Ishikawa (cell line): ENCODE measurements around the gene RPGR.

ENCODE experiments used
- CEBPB ChIP-seq: IDR thresholded peaks from 2 replicates; pipeline ENCODE4 v1.6.1; 2012
- CREB1 ChIP-seq: IDR thresholded peaks from 2 replicates; pipeline ENCODE4 v1.6.1; 2012; ENCODE audit warnings: low read depth
- EP300 ChIP-seq: IDR thresholded peaks from 2 replicates; pipeline ENCODE4 v1.6.1; 2012; ENCODE audit warnings: borderline replicate concordance
- FOXM1 ChIP-seq: IDR thresholded peaks from 2 replicates; pipeline ENCODE4 v1.6.1; 2012; ENCODE audit warnings: low read depth, borderline replicate concordance
- RAD21 ChIP-seq: IDR thresholded peaks from 2 replicates; pipeline ENCODE4 v1.6.1; 2012; ENCODE audit warnings: low read depth
- REST ChIP-seq: IDR thresholded peaks from 2 replicates; pipeline ENCODE4 v1.6.1; 2012; ENCODE audit warnings: low read depth, mild to moderate bottlenecking
- TAF1 ChIP-seq: IDR thresholded peaks from 2 replicates; pipeline ENCODE4 v1.6.1; 2012; ENCODE audit warnings: low read depth, mild to moderate bottlenecking
- TCF12 ChIP-seq: IDR thresholded peaks from 2 replicates; pipeline ENCODE4 v1.6.1; 2012; ENCODE audit warnings: low read depth
- YY1 ChIP-seq: IDR thresholded peaks from 2 replicates; pipeline ENCODE4 v1.6.1; 2012; ENCODE audit warnings: low read depth
- TF ChIP-seq, protein P1 (sequence below): IDR thresholded peaks from 2 replicates; pipeline ENCODE4 v1.6.1; 2012
- TF ChIP-seq, protein P2 (sequence below): IDR thresholded peaks from 2 replicates; pipeline ENCODE4 v1.6.1; 2012

DNA sequence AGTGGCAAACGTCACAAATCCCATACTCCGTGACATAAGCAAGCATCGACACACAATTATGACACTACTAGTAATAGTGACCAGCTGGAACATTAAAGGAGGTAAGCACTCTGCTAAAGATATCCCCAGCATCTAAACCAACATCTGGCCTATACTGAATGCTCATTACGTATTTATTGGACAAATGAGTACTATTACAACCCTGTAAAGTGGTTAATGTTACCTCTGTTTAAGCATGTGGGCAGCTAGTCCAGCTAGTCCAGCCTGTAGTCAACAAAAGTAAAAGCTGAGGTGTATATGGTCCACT, 419 bp upstream of the RPGR start:
- TF ChIP-seq RAD21 = no peak
- TF ChIP-seq, protein P1, sequence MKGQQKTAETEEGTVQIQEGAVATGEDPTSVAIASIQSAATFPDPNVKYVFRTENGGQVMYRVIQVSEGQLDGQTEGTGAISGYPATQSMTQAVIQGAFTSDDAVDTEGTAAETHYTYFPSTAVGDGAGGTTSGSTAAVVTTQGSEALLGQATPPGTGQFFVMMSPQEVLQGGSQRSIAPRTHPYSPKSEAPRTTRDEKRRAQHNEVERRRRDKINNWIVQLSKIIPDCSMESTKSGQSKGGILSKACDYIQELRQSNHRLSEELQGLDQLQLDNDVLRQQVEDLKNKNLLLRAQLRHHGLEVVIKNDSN = no peak
- TF ChIP-seq CREB1 = no peak
- no peak for TF ChIP-seq EP300
- TF ChIP-seq FOXM1 = no peak
- TF ChIP-seq CEBPB = no peak
- no peak for TF ChIP-seq REST
- TF ChIP-seq, protein P2, sequence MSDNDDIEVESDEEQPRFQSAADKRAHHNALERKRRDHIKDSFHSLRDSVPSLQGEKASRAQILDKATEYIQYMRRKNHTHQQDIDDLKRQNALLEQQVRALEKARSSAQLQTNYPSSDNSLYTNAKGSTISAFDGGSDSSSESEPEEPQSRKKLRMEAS = no peak
- no peak for TF ChIP-seq YY1
- TF ChIP-seq TAF1 = no peak
- no peak for TF ChIP-seq TCF12
